HepG2 (cell line): ENCODE data around the gene DESI2. TPM values are rescaled to one million over a fixed set of nuclear protein-coding genes. Genes with fewer than 3 reads are reported as not detected.
A peak's percentile ranks its signal among the peaks of the same experiment; 100 is the strongest.

Experiments
- ARHGAP35 ChIP-seq: sonication (generic); formaldehyde crosslinking; IDR thresholded peaks from 2 replicates; pipeline ENCODE4 v1.9.0; 2022; ENCODE audit warnings: mild to moderate bottlenecking, inconsistent platforms, moderate library complexity, missing genetic modification reagents, borderline replicate concordance
- CTCF ChIP-seq: sonication (generic); formaldehyde crosslinking; IDR thresholded peaks from 2 replicates; pipeline ENCODE4 v1.5.0; 2020; ENCODE audit warnings: mild to moderate bottlenecking, missing genetic modification reagents, moderate library complexity
- HIVEP1 ChIP-seq: sonication (generic); formaldehyde crosslinking; IDR thresholded peaks from 2 replicates; pipeline ENCODE4 v1.4.0; 2020; ENCODE audit warnings: mild to moderate bottlenecking, missing genetic modification reagents
- IRX3 ChIP-seq: sonication (generic); formaldehyde crosslinking; IDR thresholded peaks from 2 replicates; pipeline ENCODE4 v1.8.1; 2023; ENCODE audit warnings: mild to moderate bottlenecking, low read depth, missing genetic modification reagents, borderline replicate concordance
- KDM1A ChIP-seq: IDR thresholded peaks from 2 replicates; pipeline ENCODE4 v1.6.1; 2016; ENCODE audit warnings: missing compliant biosample characterization
- KDM2A ChIP-seq: sonication (generic); formaldehyde crosslinking; IDR thresholded peaks from 2 replicates; pipeline ENCODE4 v1.4.0; 2020; ENCODE audit warnings: low read depth, missing genetic modification reagents, borderline replicate concordance
- NKX3-1 ChIP-seq: sonication (generic); formaldehyde crosslinking; IDR thresholded peaks from 2 replicates; pipeline ENCODE4 v1.5.0; 2020; ENCODE audit warnings: missing genetic modification reagents
- POLR2G ChIP-seq: fragments of 200-400 bp; formaldehyde crosslinking; IDR thresholded peaks from 2 replicates; pipeline ENCODE4 v1.6.1; 2018; ENCODE audit warnings: mild to moderate bottlenecking, low read depth, low read length, moderate library complexity
- STAG1 ChIP-seq: sonication (generic); formaldehyde crosslinking; IDR thresholded peaks from 2 replicates; pipeline ENCODE4 v1.4.0; 2020; ENCODE audit warnings: missing genetic modification reagents
- THRA ChIP-seq: sonication (generic); formaldehyde crosslinking; IDR thresholded peaks from 2 replicates; pipeline ENCODE4 v1.4.0; 2020; ENCODE audit warnings: missing genetic modification reagents, borderline replicate concordance
- ZNF441 ChIP-seq: sonication (generic); formaldehyde crosslinking; IDR thresholded peaks from 2 replicates; pipeline ENCODE4 v1.7.0; 2021; ENCODE audit warnings: missing genetic modification reagents, borderline replicate concordance
- ZNF746 ChIP-seq: sonication (generic); formaldehyde crosslinking; IDR thresholded peaks from 2 replicates; pipeline ENCODE4 v1.8.0; 2022; ENCODE audit warnings: mild to moderate bottlenecking, missing genetic modification reagents
- ZSCAN29 ChIP-seq: sonication (generic); formaldehyde crosslinking; conservative IDR thresholded peaks from 2 replicates; pipeline ENCODE4 v1.4.0; 2020; ENCODE audit warnings: mild to moderate bottlenecking, missing genetic modification reagents
- polyA plus RNA-seq, 8 experiments: library from polyadenylated mRNA; depleted of rRNA in 3 of 8; stranded (reverse) in 7 of 8; unstranded in 1 of 8; fragments of >200 nt; fragmentation: Illumina TruSeq in 4 of 8; extraction: Trizol in 4 of 8; gene quantifications; 2 replicates each; pipeline versions ENCODE4 v1.2.1 to v1.2.3, GENCODE V29; 2011 to 2016; ENCODE audit warnings: low read depth in 4 of 8, missing spikeins in 1 of 8, mixed read lengths in 1 of 8; ENCODE audit not compliant: insufficient read depth in 1 of 8
- total RNA-seq, 5 experiments: library from RNA; depleted of rRNA; stranded (reverse); fragments of >200 nt; fragmentation: Illumina TruSeq; extraction: Trizol; gene quantifications; 2 replicates each; pipeline ENCODE4 v1.2.3, GENCODE V29; 2016; ENCODE audit warnings: low read depth in 1 of 5
- TF ChIP-seq, protein P1 (sequence below): sonication (generic); formaldehyde crosslinking; IDR thresholded peaks from 2 replicates; pipeline ENCODE4 v1.8.0; 2022; ENCODE audit warnings: missing genetic modification reagents, mild to moderate bottlenecking, inconsistent platforms, borderline replicate concordance
- TF ChIP-seq, protein P2 (sequence below): sonication (generic); formaldehyde crosslinking; IDR thresholded peaks from 2 replicates; pipeline ENCODE4 v1.5.0; 2020; ENCODE audit warnings: mild to moderate bottlenecking, missing genetic modification reagents, borderline replicate concordance

Gene DESI2
- total and polyA plus RNA-seq, 2 of the 13 experiments (the other 11 are each of a cell fraction or from before 2014, with no cell fraction given), result 23.1 to 42.2 TPM

DNA sequence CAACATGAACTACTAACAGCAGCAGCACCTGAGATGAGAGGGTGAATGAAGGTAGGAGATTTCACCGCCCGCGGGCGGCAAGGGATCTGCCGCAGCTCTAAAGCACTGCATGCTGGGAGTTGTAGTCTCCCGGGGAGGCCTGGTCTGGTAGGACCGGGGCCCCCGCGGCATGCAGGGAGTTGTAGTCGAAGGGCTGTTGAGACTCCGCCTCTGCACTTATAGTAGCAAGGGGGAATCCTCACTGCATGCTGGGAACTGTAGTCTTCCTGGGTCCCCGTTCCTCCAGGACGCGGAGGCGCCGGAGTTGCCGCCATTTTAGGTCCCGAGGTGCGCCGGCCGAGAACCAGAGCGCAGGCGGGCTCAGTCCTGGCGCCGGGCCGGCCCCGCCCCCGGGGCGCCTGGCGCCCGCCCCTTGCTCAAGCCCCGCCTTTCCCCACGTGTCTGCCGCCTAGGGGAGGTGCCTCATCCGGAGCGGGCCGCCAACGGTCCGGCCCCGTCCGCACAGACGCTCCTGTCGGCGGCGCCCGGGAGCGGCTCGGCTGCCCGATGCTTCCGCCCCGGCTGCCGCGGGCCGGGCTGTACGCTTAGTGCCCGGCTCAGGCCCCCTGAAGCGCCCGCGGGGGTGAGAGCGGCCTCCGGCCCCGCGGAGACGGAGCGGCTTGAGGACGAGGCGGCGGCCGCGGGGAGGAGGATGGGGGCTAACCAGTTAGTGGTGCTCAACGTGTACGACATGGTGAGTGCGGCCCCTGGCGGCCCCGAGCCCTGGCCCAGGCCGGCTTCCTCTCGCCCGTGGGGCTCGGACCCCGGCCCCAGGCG, at the start of gene DESI2 (continued):
- TF ChIP-seq CTCF (CRISPR knock-in tag) (peak; percentile 71), IRX3 (CRISPR knock-in tag) (peak; percentile 46; the same call in 1 of the 2 replicates), STAG1 (CRISPR knock-in tag) (peak; percentile 35), KDM2A (peak; percentile 57), ARHGAP35 (CRISPR knock-in tag) (peak; percentile 67; the same call in 1 of the 2 replicates), HIVEP1 (CRISPR knock-in tag) (no peak), ZNF746 (CRISPR knock-in tag) (no peak), NKX3-1 (CRISPR knock-in tag) (no peak), KDM1A (no peak), THRA (CRISPR knock-in tag) (0 out of 2 replicates have a peak, but pooled peaks have one; percentile 21), ZNF441 (no peak; the same call in 1 of the 2 replicates), POLR2G (peak; percentile 96), ZSCAN29 (peak; percentile 14; the same call in 1 of the 2 replicates)
- TF ChIP-seq, protein P1, sequence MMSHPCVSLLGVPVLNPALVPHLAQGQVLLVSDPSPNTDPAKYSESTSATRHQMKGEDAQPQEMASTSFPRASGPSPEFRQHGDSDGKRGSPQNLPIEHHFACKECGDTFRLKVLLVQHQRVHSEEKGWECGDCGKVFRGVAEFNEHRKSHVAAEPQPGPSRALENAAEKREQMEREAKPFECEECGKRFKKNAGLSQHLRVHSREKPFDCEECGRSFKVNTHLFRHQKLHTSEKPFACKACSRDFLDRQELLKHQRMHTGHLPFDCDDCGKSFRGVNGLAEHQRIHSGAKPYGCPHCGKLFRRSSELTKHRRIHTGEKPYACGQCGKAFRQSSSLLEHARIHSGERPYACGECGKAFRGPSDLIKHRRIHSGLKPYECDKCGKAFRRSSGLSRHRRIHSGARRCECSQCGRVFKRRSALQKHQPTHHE (CRISPR knock-in tag), result 0 out of 2 replicates have a peak, but pooled peaks have one; percentile 16
- TF ChIP-seq, protein P2, sequence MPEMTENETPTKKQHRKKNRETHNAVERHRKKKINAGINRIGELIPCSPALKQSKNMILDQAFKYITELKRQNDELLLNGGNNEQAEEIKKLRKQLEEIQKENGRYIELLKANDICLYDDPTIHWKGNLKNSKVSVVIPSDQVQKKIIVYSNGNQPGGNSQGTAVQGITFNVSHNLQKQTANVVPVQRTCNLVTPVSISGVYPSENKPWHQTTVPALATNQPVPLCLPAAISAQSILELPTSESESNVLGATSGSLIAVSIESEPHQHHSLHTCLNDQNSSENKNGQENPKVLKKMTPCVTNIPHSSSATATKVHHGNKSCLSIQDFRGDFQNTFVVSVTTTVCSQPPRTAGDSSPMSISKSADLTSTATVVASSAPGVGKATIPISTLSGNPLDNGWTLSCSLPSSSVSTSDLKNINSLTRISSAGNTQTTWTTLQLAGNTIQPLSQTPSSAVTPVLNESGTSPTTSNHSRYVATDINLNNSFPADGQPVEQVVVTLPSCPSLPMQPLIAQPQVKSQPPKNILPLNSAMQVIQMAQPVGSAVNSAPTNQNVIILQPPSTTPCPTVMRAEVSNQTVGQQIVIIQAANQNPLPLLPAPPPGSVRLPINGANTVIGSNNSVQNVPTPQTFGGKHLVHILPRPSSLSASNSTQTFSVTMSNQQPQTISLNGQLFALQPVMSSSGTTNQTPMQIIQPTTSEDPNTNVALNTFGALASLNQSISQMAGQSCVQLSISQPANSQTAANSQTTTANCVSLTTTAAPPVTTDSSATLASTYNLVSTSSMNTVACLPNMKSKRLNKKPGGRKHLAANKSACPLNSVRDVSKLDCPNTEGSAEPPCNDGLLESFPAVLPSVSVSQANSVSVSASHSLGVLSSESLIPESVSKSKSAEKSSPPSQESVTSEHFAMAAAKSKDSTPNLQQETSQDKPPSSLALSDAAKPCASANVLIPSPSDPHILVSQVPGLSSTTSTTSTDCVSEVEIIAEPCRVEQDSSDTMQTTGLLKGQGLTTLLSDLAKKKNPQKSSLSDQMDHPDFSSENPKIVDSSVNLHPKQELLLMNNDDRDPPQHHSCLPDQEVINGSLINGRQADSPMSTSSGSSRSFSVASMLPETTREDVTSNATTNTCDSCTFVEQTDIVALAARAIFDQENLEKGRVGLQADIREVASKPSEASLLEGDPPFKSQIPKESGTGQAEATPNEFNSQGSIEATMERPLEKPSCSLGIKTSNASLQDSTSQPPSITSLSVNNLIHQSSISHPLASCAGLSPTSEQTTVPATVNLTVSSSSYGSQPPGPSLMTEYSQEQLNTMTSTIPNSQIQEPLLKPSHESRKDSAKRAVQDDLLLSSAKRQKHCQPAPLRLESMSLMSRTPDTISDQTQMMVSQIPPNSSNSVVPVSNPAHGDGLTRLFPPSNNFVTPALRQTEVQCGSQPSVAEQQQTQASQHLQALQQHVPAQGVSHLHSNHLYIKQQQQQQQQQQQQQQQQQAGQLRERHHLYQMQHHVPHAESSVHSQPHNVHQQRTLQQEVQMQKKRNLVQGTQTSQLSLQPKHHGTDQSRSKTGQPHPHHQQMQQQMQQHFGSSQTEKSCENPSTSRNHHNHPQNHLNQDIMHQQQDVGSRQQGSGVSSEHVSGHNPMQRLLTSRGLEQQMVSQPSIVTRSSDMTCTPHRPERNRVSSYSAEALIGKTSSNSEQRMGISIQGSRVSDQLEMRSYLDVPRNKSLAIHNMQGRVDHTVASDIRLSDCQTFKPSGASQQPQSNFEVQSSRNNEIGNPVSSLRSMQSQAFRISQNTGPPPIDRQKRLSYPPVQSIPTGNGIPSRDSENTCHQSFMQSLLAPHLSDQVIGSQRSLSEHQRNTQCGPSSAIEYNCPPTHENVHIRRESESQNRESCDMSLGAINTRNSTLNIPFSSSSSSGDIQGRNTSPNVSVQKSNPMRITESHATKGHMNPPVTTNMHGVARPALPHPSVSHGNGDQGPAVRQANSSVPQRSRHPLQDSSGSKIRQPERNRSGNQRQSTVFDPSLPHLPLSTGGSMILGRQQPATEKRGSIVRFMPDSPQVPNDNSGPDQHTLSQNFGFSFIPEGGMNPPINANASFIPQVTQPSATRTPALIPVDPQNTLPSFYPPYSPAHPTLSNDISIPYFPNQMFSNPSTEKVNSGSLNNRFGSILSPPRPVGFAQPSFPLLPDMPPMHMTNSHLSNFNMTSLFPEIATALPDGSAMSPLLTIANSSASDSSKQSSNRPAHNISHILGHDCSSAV (CRISPR knock-in tag), result 0 out of 2 replicates have a peak, but pooled peaks have one; percentile 19
